ENCODE data around the gene IRF4.

- TF ChIP-seq POLR2A (IDR thresholded peaks at IDR 0.05): no peak
- no peak for TF ChIP-seq CTCF (IDR thresholded peaks at IDR 0.05 in 4 of 5, conservative IDR thresholded peaks at IDR 0.05 in 1 of 5)
Observed at GRCh38 chr6:364609-365540, 26.7 kb upstream of the IRF4 start.

Data from gastrocnemius medialis (tissue), 4 donors.